Effector CD8-positive, alpha-beta T cell (primary cell): ENCODE measurements around the gene CHRD.
"Not testable (repeated sequence)": the region's sequence is repeated elsewhere in the genome, so short reads cannot be mapped to it uniquely, and the experiment has no call there.

Source experiments
- DNase-seq: peaks from one replicate; lab custom pipeline; 2025; lab: John Stamatoyannopoulos, UW
- total RNA-seq, 4 experiments: gene quantifications; one replicate each; lab custom pipeline; 2026; lab: John Stamatoyannopoulos, UW

The CHRD gene
- total RNA-seq: 0 to 1.3 (median 0.09) reads per million in 4 experiments

GRCh38 chr3:184379358-184380184, at the start of gene CHRD:
CHRD (plus strand) TSS chr3:184380054; CDS start chr3:184380319, 265 bp downstream.
- DNase-seq: no peak

- no peak for DNase-seq
Observed at GRCh38 chr3:184332370-184333090, 47.3 kb upstream of the CHRD start.

- no peak for DNase-seq
Observed at GRCh38 chr3:184333190-184333589, 46.7 kb upstream of the CHRD start.

GRCh38 chr3:184333700-184334099, 46.2 kb upstream of the CHRD start:
- no peak for DNase-seq

- DNase-seq: no peak
Observed at GRCh38 chr3:184334470-184335158, 45.2 kb upstream of the CHRD start.

- DNase-seq: no peak
Observed at GRCh38 chr3:184335291-184335660, 44.6 kb upstream of the CHRD start.

- DNase-seq: peak; percentile 77
Observed at GRCh38 chr3:184335661-184336546, 44.0 kb upstream of the CHRD start.

- DNase-seq: no peak
Observed at GRCh38 chr3:184336547-184337398, 43.1 kb upstream of the CHRD start.

- no peak for DNase-seq
Observed at GRCh38 chr3:184337399-184337714, 42.5 kb upstream of the CHRD start, which contains the start of gene FAM131A. FAM131A (plus strand) TSS chr3:184337600; CDS start chr3:184337631, 31 bp downstream.

GRCh38 chr3:184337981-184338380, 41.9 kb upstream of the CHRD start:
- no peak for DNase-seq

- peak; percentile 16 for DNase-seq
Observed at GRCh38 chr3:184338511-184338945, 41.3 kb upstream of the CHRD start.

- DNase-seq: no peak
Observed at GRCh38 chr3:184339001-184339400, 40.9 kb upstream of the CHRD start.

- DNase-seq: not testable (repeated sequence)
Observed at GRCh38 chr3:184339451-184340135, 40.3 kb upstream of the CHRD start.

GRCh38 chr3:184341925-184342324, 37.9 kb upstream of the CHRD start:
- no peak for DNase-seq

- no peak for DNase-seq
Observed at GRCh38 chr3:184343200-184343876, 36.5 kb upstream of the CHRD start.

- DNase-seq: no peak
Observed at GRCh38 chr3:184344579-184345316, 35.1 kb upstream of the CHRD start.

GRCh38 chr3:184345317-184346144, 34.3 kb upstream of the CHRD start:
- no peak for DNase-seq
